ENCODE data around the gene USP17L18.
"Not testable (repeated sequence)": the region's sequence is repeated elsewhere in the genome, so short reads cannot be mapped to it uniquely, and the experiment has no call there.

The USP17L18 gene

DNA sequence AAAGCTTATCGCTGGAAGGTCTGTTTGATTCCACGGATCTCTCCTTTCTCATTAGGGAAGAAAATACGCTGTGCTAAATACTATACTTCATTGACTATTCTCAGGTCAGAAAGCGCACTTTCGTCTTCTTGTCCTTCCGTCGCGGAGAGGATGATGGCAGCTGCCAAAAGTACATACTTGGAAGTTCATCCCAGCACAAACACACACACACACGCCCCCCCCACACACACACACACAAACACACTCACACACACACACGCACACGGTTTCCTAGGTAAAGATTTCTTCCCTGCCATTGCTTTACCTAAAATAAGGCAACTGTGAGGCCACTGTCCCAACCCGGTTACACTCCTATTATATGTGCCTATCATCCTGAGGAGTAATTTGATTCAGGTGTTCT, 10.0 kb upstream of the USP17L18 start:
- H3K27ac ChIP-seq (ENCODE audit: low read depth, low read length); H3K4me3 ChIP-seq (ENCODE audit: low read length); H3K79me2 ChIP-seq (ENCODE audit: control insufficient read depth, low read length); H3K27me3 ChIP-seq (ENCODE audit: control insufficient read depth, low read length); H3F3A ChIP-seq (ENCODE audit: control insufficient read depth, insufficient read depth); H3K9me2 ChIP-seq (replicated peaks; ENCODE audit: control insufficient read depth, low read length); H4K20me1 ChIP-seq (ENCODE audit: control insufficient read depth, insufficient read depth, low read depth, low read length); H3K4me1 ChIP-seq (ENCODE audit: control insufficient read depth, low read length); H3K4me2 ChIP-seq (ENCODE audit: low read length); H3K36me3 ChIP-seq (ENCODE audit: control insufficient read depth, low read length); H3K9me3 ChIP-seq (ENCODE audit: control insufficient read depth, insufficient read depth, low read length): not testable (repeated sequence)

DNA sequence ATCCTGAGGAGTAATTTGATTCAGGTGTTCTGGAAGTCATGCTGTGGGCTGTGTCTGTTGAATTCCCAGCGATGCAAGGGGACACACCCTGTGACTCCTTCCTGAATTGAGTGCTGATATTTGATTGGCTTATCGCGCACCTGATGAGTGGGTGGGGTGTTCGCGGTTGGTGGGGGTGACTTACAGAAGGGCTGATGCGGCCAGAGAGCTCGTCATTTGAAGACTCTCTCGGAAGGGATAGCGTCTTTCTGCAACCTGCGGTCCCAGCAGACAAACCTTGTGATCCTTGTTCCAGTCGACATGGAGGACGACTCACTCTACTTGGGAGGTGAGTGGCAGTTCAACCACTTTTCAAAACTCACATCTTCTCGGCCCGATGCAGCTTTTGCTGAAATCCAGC, 4.9 kb upstream of the USP17L18 start, which contains the start of gene USP17L17:
Gene USP17L17, plus strand, starts transcription at position 301 of the 400 bp plus-strand sequence. Its CDS starts 0 bp downstream, at position 301.
- not testable (repeated sequence) for H3K9me3 ChIP-seq (ENCODE audit: control insufficient read depth, insufficient read depth, low read length); H3K4me1 ChIP-seq (ENCODE audit: control insufficient read depth, low read length); H3K27me3 ChIP-seq (ENCODE audit: control insufficient read depth, low read length)

DNA sequence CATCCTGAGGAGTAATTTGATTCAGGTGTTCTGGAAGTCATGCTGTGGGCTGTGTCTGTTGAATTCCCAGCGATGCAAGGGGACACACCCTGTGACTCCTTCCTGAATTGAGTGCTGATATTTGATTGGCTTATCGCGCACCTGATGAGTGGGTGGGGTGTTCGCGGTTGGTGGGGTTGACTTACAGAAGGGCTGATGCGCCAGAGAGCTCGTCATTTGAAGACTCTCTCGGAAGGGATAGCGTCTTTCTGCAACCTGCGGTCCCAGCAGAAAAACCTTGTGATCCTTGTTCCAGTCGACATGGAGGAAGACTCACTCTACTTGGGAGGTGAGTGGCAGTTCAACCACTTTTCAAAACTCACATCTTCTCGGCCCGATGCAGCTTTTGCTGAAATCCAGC, 4.6 kb downstream of the USP17L18 start, which contains the start of gene USP17L19:
Gene USP17L19, plus strand, starts transcription at position 301 of the 400 bp plus-strand sequence. Its CDS starts 0 bp downstream, at position 301.
- not testable (repeated sequence) for H3K27me3 ChIP-seq (ENCODE audit: control insufficient read depth, low read length); H3K79me2 ChIP-seq (ENCODE audit: control insufficient read depth, low read length); H3K36me3 ChIP-seq (ENCODE audit: control insufficient read depth, low read length); H3K4me1 ChIP-seq (ENCODE audit: control insufficient read depth, low read length); H3F3A ChIP-seq (ENCODE audit: control insufficient read depth, insufficient read depth); H3K9me2 ChIP-seq (replicated peaks; ENCODE audit: control insufficient read depth, low read length); H3K4me3 ChIP-seq (ENCODE audit: low read length); H3K4me2 ChIP-seq (ENCODE audit: low read length); H3K27ac ChIP-seq (ENCODE audit: low read depth, low read length); H3K9me3 ChIP-seq (ENCODE audit: control insufficient read depth, insufficient read depth, low read length); H4K20me1 ChIP-seq (ENCODE audit: control insufficient read depth, insufficient read depth, low read depth, low read length)

More for the DNA sequence above, 4.9 kb upstream of the USP17L18 start, which contains the start of gene USP17L17:
- H3F3A ChIP-seq (ENCODE audit: control insufficient read depth, insufficient read depth); H3K9me2 ChIP-seq (replicated peaks; ENCODE audit: control insufficient read depth, low read length); H3K36me3 ChIP-seq (ENCODE audit: control insufficient read depth, low read length); H3K4me2 ChIP-seq (ENCODE audit: low read length); H3K79me2 ChIP-seq (ENCODE audit: control insufficient read depth, low read length); H3K27ac ChIP-seq (ENCODE audit: low read depth, low read length); H4K20me1 ChIP-seq (ENCODE audit: control insufficient read depth, insufficient read depth, low read depth, low read length); H3K4me3 ChIP-seq (ENCODE audit: low read length): not testable (repeated sequence)

DNA sequence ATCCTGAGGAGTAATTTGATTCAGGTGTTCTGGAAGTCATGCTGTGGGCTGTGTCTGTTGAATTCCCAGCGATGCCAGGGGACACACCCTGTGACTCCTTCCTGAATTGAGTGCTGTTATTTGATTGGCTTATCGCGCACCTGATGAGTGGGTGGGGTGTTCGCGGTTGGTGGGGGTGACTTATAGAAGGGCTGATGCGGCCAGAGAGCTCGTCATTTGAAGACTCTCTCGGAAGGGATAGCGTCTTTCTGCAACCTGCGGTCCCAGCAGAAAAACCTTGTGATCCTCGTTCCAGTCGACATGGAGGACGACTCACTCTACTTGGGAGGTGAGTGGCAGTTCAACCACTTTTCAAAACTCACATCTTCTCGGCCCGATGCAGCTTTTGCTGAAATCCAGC, 9.4 kb downstream of the USP17L18 start, which contains the start of gene USP17L20:
Gene USP17L20, plus strand, starts transcription at position 301 of the 400 bp plus-strand sequence. Its CDS starts 0 bp downstream, at position 301.
- not testable (repeated sequence) for H3K36me3 ChIP-seq (ENCODE audit: control insufficient read depth, low read length); H3K9me3 ChIP-seq (ENCODE audit: control insufficient read depth, insufficient read depth, low read length); H3K27me3 ChIP-seq (ENCODE audit: control insufficient read depth, low read length); H3K27ac ChIP-seq (ENCODE audit: low read depth, low read length); H3K4me2 ChIP-seq (ENCODE audit: low read length); H3K4me3 ChIP-seq (ENCODE audit: low read length); H3K4me1 ChIP-seq (ENCODE audit: control insufficient read depth, low read length); H3K79me2 ChIP-seq (ENCODE audit: control insufficient read depth, low read length); H4K20me1 ChIP-seq (ENCODE audit: control insufficient read depth, insufficient read depth, low read depth, low read length); H3K9me2 ChIP-seq (replicated peaks; ENCODE audit: control insufficient read depth, low read length); H3F3A ChIP-seq (ENCODE audit: control insufficient read depth, insufficient read depth)

DNA sequence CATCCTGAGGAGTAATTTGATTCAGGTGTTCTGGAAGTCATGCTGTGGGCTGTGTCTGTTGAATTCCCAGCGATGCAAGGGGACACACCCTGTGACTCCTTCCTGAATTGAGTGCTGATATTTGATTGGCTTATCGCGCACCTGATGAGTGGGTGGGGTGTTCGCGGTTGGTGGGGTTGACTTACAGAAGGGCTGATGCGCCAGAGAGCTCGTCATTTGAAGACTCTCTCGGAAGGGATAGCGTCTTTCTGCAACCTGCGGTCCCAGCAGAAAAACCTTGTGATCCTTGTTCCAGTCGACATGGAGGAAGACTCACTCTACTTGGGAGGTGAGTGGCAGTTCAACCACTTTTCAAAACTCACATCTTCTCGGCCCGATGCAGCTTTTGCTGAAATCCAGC, 14.1 kb downstream of the USP17L18 start, which contains the start of gene USP17L21:
Gene USP17L21, plus strand, starts transcription at position 301 of the 400 bp plus-strand sequence. Its CDS starts 0 bp downstream, at position 301.
- not testable (repeated sequence) for H4K20me1 ChIP-seq (ENCODE audit: control insufficient read depth, insufficient read depth, low read depth, low read length); H3K9me3 ChIP-seq (ENCODE audit: control insufficient read depth, insufficient read depth, low read length); H3F3A ChIP-seq (ENCODE audit: control insufficient read depth, insufficient read depth); H3K4me2 ChIP-seq (ENCODE audit: low read length); H3K79me2 ChIP-seq (ENCODE audit: control insufficient read depth, low read length); H3K4me3 ChIP-seq (ENCODE audit: low read length); H3K27me3 ChIP-seq (ENCODE audit: control insufficient read depth, low read length); H3K27ac ChIP-seq (ENCODE audit: low read depth, low read length); H3K4me1 ChIP-seq (ENCODE audit: control insufficient read depth, low read length); H3K36me3 ChIP-seq (ENCODE audit: control insufficient read depth, low read length); H3K9me2 ChIP-seq (replicated peaks; ENCODE audit: control insufficient read depth, low read length)

DNA sequence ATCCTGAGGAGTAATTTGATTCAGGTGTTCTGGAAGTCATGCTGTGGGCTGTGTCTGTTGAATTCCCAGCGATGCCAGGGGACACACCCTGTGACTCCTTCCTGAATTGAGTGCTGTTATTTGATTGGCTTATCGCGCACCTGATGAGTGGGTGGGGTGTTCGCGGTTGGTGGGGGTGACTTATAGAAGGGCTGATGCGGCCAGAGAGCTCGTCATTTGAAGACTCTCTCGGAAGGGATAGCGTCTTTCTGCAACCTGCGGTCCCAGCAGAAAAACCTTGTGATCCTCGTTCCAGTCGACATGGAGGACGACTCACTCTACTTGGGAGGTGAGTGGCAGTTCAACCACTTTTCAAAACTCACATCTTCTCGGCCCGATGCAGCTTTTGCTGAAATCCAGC, 18.9 kb downstream of the USP17L18 start, which contains the start of gene USP17L22:
Gene USP17L22, plus strand, starts transcription at position 301 of the 400 bp plus-strand sequence. Its CDS starts 0 bp downstream, at position 301.
- H3K79me2 ChIP-seq (ENCODE audit: control insufficient read depth, low read length); H3K36me3 ChIP-seq (ENCODE audit: control insufficient read depth, low read length); H3K4me3 ChIP-seq (ENCODE audit: low read length); H3K9me2 ChIP-seq (replicated peaks; ENCODE audit: control insufficient read depth, low read length); H3F3A ChIP-seq (ENCODE audit: control insufficient read depth, insufficient read depth); H3K4me1 ChIP-seq (ENCODE audit: control insufficient read depth, low read length); H3K27ac ChIP-seq (ENCODE audit: low read depth, low read length); H3K9me3 ChIP-seq (ENCODE audit: control insufficient read depth, insufficient read depth, low read length); H4K20me1 ChIP-seq (ENCODE audit: control insufficient read depth, insufficient read depth, low read depth, low read length); H3K4me2 ChIP-seq (ENCODE audit: low read length); H3K27me3 ChIP-seq (ENCODE audit: control insufficient read depth, low read length): not testable (repeated sequence)

DNA sequence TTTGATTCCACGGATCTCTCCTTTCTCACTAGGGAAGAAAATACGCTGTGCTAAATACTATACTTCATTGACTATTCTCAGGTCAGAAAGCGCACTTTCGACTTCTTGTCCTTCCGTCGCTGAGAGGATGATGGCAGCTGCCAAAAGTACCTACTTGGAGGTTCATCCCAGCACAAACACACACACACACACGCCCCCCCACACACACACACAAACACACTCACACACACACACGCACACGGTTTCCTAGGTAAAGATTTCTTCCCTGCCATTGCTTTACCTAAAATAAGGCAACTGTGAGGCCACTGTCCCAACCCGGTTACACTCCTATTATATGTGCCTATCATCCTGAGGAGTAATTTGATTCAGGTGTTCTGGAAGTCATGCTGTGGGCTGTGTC, 23.3 kb downstream of the USP17L18 start:
- not testable (repeated sequence) for H3K9me3 ChIP-seq (ENCODE audit: control insufficient read depth, insufficient read depth, low read length); H3K4me1 ChIP-seq (ENCODE audit: control insufficient read depth, low read length); H3K79me2 ChIP-seq (ENCODE audit: control insufficient read depth, low read length); H3K27me3 ChIP-seq (ENCODE audit: control insufficient read depth, low read length); H4K20me1 ChIP-seq (ENCODE audit: control insufficient read depth, insufficient read depth, low read depth, low read length); H3K27ac ChIP-seq (ENCODE audit: low read depth, low read length); H3K9me2 ChIP-seq (replicated peaks; ENCODE audit: control insufficient read depth, low read length); H3F3A ChIP-seq (ENCODE audit: control insufficient read depth, insufficient read depth); H3K4me3 ChIP-seq (ENCODE audit: low read length); H3K4me2 ChIP-seq (ENCODE audit: low read length); H3K36me3 ChIP-seq (ENCODE audit: control insufficient read depth, low read length)
